Measurements from ENCODE around the gene LMNTD1.

DNA sequence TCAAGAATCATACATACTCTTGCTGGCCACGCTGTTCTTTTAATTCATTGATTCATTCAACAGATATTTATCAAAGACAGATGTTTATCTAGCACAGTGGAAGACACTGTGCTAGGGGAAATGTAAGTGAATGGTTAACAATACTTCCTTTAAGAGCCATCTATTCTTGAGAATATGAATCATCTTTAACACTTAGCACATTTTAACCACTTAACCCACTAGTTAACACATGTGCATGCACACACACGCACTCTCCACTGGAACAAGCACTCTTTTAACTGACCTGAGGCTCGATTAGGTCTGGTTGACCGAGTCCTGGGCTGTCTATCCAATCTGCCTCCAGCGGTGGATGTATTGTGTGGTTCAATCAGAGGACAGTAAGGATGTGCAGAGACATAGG is 34.6 kb downstream of the LMNTD1 start:
- no peak for TF ChIP-seq RAD21 (IDR thresholded peaks at IDR 0.05; ENCODE audit: low read depth)
- TF ChIP-seq TEAD4 (IDR thresholded peaks at IDR 0.05), result no peak
